ENCODE data around the gene TMTC1. TPM values are rescaled to one million over a fixed set of nuclear protein-coding genes. Genes with fewer than 3 reads are reported as not detected.
A peak's percentile ranks its signal among the peaks of the same experiment; 100 is the strongest.

The TMTC1 gene
- total and polyA plus RNA-seq, 2 of the 8 experiments (the other 6 are each of a cell fraction or from before 2014, with no cell fraction given), result 15.4 to 20.8 TPM

GRCh38 chr12:29781188-29781587 lies 2.6 kb downstream of the TMTC1 start:
- Histone ChIP-seq H3K36me3 (ENCODE audit: control insufficient read depth in 2 of 4, insufficient read depth in 4 of 4, low read length in 3 of 4) (peaks cover 0 to 6% (median 0%) of the 10 kb centered on the region in 4 experiments; a peak in 1 of 8 replicates), H2BK20ac (ENCODE audit: low read length) (no peak overlapping the region), H2AFZ (ENCODE audit: low read length) (no peak overlapping the region), H4K91ac (replicated peaks; ENCODE audit: insufficient read length, low read length) (no peak overlapping the region), H2BK120ac (replicated peaks; ENCODE audit: low read depth, low read length) (no peak overlapping the region), H3K14ac (ENCODE audit: insufficient read length) (no peak overlapping the region), H2BK15ac (ENCODE audit: low read length) (no peak overlapping the region), H3K4me1 (replicated peaks in 1 of 4; ENCODE audit: control insufficient read depth in 3 of 4, insufficient read depth in 4 of 4, low read length in 3 of 4) (peaks cover 0 to 11% (median 1%) of the 10 kb centered on the region in 4 experiments; a peak in 2 of 7 replicates), H2AK5ac (ENCODE audit: low read depth, low read length) (no peak overlapping the region), H3K23ac (ENCODE audit: insufficient read length) (no peak overlapping the region), H3K4ac (replicated peaks; ENCODE audit: insufficient read length, low read depth, low read length) (no peak overlapping the region), H3K4me3 (ENCODE audit: extremely low read depth in 1 of 4, insufficient read depth in 2 of 4, low read depth in 3 of 4, low read length in 4 of 4) (peak overlapping the region in 1 of 4 experiments; percentile 80; a peak in 2 of 8 replicates), H3K4me2 (ENCODE audit: insufficient read depth in 1 of 2, low read depth in 2 of 2, low read length in 2 of 2) (peak overlapping the region; percentile 80 to 98; a peak in 2 of 4 replicates), H2BK5ac (ENCODE audit: low read depth, low read length) (no peak overlapping the region), H3K27me3 (replicated peaks in 1 of 4; ENCODE audit: control insufficient read depth in 3 of 4, extremely low read depth in 1 of 4, insufficient read depth in 3 of 4, low read length in 3 of 4) (peaks cover 0 to 2% (median 0%) of the 10 kb centered on the region in 4 experiments; a peak in 2 of 7 replicates), H3K9me3 (ENCODE audit: insufficient read depth in 2 of 2, low read depth in 1 of 2, low read length in 1 of 2) (peaks cover 8 to 9% of the 10 kb centered on the region in 2 experiments), H3K18ac (ENCODE audit: extremely low read depth, low read length) (no peak overlapping the region), H4K8ac (ENCODE audit: extremely low read depth, insufficient read depth, low read length) (no peak overlapping the region), H3K79me1 (ENCODE audit: low read depth, low read length) (peaks cover 4% of the 10 kb centered on the region; the same call in 1 of the 2 replicates), H3K9ac (replicated peaks in 1 of 4; ENCODE audit: extremely low read depth in 1 of 4, low read depth in 3 of 4, low read length in 3 of 4) (no peak overlapping the region), H4K20me1 (replicated peaks in 1 of 2; ENCODE audit: control insufficient read depth in 1 of 2, insufficient read depth in 2 of 2, low read length in 2 of 2) (peaks cover 0 to 4% of the 10 kb centered on the region in 2 experiments), H4K5ac (ENCODE audit: insufficient read length, low read depth, low read length) (no peak overlapping the region), H2BK12ac (ENCODE audit: low read depth, low read length) (no peak overlapping the region), H3K56ac (replicated peaks; ENCODE audit: insufficient read length, low read depth, low read length) (no peak overlapping the region), H3K23me2 (ENCODE audit: low read depth, low read length) (peaks cover 8% of the 10 kb centered on the region; the same call in 1 of the 2 replicates), H3K27ac (ENCODE audit: low read depth, low read length) (no peak overlapping the region), H3K79me2 (ENCODE audit: control insufficient read depth in 1 of 2, insufficient read depth in 2 of 2, low read length in 2 of 2) (peaks cover 4 to 64% of the 10 kb centered on the region in 2 experiments)
- TF ChIP-seq RAD21 (IDR thresholded peaks at IDR 0.05 in 1 of 2, conservative IDR thresholded peaks at IDR 0.05 in 1 of 2; ENCODE audit: low read depth in 2 of 2, low read length in 2 of 2) (peak; percentile 1 to 8; a peak in 1 of 4 replicates), EGR1 (IDR thresholded peaks at IDR 0.05; ENCODE audit: borderline replicate concordance, low read depth, low read length) (no peak), SP1 (IDR thresholded peaks at IDR 0.05; ENCODE audit: low read depth, low read length) (no peak)
- ChIA-PET POLR2A (ENCODE audit: partially characterized antibody) (no interaction called here), CTCF (ENCODE audit: partially characterized antibody) (no interaction called here)
- no peak for DNase-seq (ENCODE audit: low read depth in 1 of 2, low spot score in 2 of 2)
- FAIRE-seq, result no peak
